Activated naive CD8-positive, alpha-beta T cell treated with anti-CD3 and anti-CD28 coated beads, Interleukin-2, amount 50 U/mL, for 16 hours (primary cell): ENCODE measurements around the gene BLVRA.
"Not testable (repeated sequence)": the region's sequence is repeated elsewhere in the genome, so short reads cannot be mapped to it uniquely, and the experiment has no call there.

ENCODE experiments used
- DNase-seq: peaks from one replicate; pipeline ENCODE4 v3.0.0-alpha.2; 2020; ENCODE audit warnings: low read depth, low spot score

BLVRA gene

DNA sequence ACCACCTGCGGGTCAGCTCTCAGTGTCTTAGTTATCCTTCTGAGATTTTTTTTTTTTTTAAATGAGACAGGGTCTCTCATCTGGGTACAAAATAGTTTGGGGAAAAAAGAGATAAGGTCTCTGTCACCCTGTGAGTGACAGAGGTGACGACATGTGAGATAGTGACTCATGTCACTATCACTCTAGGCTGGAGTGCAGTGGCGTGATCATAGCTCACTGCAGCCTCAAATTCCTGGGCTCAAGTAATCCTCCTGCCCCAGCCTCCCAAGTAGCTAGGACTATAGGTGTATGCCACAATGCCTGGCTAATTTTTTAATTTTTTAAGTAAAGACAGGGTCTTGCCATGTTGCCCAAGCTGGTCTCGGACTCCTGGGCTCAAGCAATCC is 10.4 kb downstream of the BLVRA start:
- DNase-seq, result no peak

DNA sequence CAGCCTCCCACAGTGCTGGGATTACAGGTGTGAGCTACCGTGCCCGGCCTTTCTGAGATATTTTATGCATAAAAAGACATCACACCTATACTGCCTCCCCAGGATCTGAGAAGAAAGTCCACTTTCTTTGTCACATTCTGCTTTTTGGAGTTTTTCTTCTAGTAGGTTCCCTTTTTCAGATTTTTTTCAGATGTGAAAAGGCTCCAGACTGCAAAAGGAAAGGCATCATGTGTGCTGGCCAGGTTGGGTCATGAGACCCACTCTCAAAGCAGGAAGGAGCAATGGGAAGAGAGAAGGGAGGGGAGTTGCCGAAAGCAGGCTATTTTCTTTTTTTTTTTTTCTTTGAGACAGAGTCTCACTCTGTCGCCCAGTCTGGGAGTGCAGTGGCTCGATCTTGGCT is 10.8 kb downstream of the BLVRA start:
- no peak for DNase-seq

DNA sequence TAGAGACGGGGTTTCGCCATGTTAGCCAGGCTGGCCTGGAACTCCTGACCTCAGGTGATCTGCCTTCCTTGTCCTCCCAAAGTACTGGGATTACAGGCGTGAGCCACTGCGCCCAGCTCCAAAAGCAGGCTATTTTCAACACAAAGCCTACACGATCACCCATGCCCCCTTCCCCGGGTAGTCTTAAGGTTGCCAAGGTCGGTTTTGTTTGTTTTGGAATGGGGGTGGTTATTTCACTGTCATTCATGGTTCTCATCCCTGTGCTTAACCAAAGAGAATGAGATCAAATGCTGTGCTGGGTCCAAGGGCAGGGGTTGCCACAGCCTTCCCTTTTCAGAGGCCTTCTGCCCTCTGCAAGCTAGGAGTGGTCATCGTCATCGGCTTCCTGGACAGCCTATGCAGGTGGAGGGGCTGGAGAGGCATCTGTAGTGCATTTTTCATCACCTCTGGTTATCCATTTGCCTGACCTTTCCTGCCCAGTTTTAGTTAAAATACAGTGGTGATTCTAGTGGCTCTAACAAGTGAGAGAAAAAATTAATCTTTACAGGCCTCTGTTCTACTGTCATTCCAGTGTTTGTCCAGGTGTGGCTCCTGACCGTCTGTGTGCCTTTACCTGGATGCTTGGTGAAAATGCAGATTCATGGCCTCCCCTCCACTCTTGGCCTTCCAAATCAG is 11.4 kb downstream of the BLVRA start:
- no peak for DNase-seq

DNA sequence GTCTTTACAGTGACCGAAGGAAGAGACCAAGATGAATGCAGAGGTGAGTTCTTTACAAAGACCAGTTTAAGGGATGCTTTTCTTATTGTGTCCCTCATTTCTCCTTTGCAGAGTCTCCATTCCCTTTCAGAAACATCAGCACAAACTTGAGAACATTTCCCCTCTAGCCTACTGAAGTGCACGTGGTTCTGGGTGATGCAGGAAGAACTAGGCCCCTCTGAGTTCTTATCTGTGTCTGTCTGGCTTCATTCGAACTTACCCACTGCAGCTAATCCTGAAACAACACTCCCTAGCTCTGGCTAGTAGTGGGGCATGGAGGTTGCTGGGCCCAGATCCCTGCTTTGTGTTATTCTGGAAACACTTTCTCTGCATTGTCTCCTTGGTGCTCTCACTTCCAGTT is 12.6 kb downstream of the BLVRA start:
- DNase-seq, result no peak

DNA sequence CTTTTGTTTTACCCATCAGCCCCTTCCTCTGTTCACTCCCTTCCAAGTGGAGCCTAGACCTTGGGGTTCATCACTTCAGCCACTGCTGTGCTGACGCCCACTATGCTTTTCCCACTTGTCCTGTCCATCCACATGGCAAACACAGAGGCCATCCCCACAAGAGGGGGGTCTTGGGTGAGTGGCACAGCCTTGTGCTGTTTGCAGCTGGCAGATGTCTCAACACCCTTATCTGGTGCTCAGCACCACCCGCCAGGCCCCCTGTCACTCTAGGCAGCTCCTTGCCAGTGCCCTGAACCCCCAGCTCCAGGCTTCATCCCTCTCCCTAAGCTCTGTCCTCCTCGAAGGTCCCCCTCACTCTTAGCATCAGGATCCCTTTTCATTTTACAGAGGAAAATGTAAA is 13.1 kb downstream of the BLVRA start:
- no peak for DNase-seq

DNA sequence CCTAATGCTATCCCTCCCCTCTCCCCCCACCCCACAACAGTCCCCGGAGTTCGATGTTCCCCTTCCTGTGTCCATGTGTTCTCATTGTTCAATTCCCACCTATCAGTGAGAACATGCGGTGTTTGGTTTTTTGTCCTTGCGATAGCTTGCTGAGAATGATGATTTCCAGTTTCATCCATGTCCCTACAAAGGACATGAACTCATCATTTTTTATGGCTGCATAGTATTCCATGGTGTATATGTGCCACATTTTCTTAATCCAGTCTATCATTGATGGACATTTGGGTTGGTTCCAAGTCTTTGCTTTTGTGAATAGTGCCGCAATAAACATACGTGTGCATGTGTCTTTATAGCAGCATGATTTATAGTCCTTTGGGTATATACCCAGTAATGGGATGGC is 14.8 kb downstream of the BLVRA start:
- DNase-seq, result not testable (repeated sequence)

DNA sequence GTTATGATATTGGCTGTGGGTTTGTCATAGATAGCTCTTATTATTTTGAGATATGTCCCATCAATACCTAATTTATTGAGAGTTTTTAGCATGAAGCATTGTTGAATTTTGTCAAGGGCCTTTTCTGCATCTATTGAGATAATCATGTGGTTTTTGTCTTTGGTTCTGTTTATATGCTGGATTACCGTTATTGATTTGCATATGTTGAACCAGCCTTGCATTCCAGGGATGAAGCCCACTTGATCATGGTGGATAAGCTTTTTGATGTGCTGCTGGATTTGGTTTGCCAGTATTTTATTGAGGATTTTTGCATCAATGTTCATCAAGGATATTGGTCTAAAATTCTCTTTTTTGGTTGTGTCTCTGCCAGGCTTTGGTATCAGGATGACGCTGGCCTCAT is 16.8 kb downstream of the BLVRA start:
- not testable (repeated sequence) for DNase-seq

DNA sequence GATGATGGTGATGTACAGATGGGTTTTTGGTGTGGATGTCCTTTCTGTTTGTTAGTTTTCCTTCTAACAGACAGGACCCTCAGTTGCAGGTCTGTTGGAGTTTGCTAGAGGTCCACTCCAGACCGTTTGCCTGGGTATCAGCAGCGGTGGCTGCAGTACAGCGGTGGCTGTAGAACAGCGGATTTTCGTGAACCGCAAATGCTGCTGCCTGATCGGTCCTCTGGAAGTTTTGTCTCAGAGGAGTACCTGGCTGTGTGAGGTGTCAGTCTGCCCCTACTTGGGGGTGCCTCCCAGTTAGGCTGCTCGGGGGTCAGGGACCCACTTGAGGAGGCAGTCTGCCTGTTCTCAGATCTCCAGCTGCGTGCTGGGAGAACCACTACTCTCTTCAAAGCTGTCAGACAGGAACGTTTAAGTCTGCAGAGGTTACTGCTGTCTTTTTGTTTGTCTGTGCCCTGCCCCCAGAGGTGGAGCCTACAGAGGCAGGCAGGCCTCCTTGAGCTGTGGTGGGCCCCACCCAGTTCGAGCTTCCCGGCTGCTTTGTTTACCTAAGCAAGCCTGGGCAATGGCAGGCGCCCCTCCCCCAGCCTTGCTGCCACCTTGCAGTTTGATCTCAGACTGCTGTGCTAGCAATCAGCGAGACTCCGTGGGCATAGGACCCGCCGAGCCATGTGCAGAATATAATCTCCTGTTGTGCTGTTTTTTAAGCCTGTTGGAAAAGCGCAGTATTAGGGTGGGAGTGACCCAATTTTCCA is 20.0 kb downstream of the BLVRA start:
- DNase-seq, result not testable (repeated sequence)

DNA sequence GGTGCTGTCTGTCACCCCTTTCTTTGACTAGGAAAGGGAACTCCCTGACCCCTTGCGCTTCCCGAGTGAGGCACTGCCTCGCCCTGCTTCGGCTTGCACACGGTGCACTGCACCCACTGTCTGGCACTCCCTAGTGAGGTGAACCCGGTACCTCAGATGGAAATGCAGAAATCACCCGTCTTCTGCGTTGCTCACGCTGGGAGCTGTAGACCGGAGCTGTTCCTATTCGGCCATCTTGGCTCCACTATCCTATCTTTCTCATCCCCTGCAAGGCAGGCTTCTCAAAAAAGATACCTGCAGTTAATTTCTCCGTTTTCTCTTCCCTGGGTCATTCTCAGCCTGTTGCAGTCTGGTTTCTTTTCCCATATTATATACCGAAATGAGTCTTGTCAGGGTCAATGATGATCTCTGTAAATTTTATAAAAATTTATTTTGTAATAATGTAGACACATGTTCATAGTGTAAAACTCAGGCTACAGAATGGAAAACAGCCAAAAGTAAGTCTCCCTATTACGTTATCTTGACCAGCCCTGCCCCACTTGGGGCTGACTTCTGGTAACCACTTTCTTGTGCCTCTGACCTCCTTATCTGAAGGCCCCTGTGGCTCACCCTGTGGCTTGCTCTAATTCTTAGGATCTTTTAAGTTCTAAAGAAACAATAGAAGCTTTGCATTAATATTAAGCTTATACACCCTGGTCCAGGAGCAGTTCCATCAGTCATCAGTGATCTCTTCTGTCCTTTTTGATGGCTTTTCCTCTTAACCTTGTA is 20.7 kb downstream of the BLVRA start:
- no peak for DNase-seq

DNA sequence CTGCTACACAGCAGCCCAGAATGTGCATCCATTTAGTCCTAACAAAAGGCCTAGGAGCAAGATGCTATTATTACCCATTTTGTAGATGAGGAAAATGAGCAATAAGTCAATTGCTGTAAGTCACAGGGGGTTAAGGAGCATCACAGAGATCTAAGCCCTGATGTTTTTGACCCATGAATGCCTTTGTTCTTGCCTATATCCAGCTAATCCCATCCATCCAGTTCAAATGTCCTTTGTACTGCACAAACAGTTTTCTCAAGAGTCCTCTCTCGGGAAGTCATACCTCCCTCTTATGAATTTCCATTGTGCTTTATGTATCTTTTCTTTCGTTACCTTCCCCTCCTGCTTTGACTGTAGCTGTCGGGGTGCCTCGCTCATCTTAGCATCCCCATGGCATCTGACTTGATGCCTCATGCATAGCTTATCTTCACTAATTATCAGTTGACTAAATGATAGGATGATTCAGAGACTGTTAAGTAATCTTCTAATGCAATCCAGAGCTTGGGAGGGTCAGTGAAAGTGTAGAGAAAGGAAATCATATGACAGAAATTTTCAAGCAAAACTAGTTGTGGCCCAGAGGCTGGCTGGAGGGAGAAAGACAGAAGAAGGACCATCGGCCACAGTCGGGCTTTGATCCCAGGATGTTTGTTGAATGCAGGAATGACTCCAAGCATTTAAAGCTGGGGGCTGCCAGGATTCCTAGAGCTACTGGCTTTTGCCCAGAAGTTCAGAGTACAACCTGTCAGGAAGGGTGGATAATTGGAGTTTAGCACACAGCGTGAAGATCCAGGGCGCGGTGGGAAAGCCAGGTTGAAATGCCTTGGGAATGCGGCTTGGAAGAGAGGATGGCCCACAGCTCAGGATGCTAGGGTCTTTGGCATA is 23.5 kb downstream of the BLVRA start:
- DNase-seq, result no peak

DNA sequence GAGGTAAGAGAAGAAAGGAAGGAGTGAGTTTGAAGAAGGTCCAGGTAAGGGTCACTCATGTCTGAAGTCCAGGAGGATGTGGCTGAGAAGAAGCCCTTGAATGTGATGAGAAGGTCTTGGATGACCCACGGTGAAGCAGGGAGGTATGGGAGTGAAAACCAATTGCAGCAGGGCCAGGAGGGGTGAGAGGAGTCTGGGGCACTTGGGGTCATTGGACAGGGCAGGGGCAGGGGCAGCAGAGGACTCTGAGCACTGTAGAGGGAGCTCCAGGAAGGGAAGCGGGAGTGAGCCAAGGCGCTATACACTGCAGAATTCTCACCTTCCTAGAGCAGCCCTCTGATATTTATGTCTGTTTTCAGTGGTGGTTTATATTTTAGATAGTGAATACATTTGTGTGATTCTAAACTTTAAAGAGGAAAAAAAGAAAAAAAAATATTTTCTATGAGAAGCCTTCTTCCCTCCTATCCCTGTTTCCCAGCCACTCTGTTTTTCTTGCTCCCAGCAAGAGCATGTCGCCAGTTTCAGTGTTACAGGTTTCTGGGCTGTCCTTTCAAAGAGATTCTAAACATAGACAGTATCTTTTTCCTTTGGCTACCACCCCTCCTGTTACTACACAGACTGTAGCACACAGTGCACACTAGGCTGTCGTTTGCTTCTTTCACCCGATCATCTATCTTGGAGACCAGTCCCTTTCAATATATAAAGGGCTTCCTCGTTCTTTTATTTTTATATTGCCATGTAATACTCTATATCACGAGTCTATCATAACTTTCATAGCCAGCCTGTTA is 24.5 kb downstream of the BLVRA start:
- no peak for DNase-seq

DNA sequence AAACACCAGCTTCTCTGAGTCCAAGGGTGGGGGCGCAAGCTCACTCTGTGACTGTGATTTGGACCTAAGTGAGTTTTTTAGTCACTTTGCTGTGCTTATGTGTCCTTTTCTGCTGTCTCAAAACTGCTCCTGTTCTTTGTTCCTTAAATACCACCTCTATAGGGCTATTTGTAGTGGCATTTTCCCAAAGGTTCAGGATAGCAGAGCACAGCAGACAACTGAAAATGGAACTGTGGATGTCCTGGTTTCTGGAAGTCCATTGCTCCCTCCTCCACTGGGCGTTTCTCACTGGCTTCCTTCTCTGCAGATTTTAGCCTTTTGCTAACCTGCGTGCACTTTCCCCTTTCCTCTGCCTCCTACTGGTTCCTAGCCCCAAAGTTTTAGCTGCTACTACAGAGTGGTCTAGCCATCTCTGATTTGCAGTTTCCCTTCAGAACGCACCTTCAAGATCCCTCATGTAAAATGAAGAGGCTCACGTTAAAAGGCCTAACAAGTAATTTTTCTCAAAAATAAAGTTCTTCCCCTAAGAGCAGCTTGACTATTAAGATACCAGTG is 25.6 kb downstream of the BLVRA start:
- DNase-seq, result no peak

DNA sequence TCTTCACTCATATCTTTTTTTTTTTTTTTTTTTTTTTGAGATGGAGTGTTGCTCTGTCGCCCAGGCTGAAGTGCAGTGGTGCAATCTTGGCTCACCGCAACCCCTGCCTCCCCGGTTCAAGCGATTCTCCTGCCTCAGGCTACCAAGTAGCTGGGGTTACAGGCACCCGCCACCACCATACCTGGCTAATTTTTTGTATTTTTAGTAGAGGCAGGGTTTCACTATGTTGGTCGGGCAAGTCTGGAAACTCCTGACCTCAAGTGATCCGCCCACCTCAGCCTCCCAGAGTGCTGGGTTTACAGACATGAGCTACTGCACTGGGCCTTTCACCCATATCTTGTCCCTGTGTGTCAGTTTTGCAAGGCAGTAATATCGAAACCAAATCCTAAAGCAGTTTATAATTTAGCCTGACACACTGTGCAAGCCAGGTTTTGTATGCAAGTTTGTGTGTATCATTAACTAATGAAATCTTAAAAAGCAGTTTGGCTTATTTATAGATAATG is 26.2 kb downstream of the BLVRA start:
- DNase-seq, result not testable (repeated sequence)

DNA sequence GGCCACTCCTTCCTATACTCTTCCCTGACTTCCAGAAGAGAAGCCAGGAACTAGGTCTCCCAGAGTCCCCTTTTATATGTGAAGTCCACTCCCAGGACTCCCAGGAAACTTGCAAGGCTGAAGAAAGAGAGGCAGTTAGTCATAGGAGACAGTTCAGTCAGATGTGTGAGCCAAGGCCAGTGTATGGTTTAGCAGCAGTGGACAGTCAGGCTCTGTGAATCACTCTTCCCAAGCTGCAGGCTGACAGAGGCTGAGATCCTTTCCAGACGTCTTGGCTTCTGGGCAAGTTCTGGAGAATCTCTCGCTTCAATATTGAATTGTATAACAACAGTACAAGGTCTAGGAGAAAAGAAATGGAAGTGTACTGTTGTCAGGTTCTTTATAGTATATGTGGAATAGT is 26.9 kb downstream of the BLVRA start:
- no peak for DNase-seq

DNA sequence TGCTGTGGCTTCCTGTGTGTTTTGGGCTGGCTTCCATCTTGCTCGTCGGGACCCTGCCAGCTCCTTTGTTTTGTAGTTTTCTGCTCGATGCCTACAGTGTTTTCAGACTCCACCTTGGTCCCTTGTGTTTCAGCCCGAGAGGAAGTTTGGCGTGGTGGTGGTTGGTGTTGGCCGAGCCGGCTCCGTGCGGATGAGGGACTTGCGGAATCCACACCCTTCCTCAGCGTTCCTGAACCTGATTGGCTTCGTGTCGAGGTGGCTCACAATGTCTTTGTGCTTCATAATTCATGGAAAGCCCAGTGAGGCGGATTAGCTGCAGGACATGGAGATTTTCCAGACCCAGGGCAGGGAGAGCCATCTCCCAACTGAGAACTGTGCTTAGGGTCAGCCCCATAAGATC is 29.3 kb downstream of the BLVRA start:
- DNase-seq, result no peak

DNA sequence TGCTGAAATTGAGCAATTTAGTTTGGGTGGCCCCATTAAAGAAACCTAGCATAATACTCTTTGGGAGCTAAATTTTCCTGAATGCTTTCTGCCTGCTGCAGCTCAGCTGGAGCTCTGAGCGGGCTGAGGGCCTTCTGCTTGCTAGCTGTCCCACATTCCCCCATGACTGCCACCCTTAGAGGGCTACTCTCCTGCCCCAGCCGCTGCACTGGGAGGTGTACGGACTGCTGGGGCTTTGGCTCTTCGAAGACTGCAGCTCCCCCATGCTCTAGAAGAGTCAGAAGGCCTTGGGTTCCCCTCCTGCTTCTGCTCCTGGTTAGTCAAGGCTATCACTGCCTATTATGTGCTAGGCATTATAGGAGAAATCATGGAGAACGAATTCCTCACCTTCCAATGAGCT is 31.5 kb downstream of the BLVRA start:
- no peak for DNase-seq

DNA sequence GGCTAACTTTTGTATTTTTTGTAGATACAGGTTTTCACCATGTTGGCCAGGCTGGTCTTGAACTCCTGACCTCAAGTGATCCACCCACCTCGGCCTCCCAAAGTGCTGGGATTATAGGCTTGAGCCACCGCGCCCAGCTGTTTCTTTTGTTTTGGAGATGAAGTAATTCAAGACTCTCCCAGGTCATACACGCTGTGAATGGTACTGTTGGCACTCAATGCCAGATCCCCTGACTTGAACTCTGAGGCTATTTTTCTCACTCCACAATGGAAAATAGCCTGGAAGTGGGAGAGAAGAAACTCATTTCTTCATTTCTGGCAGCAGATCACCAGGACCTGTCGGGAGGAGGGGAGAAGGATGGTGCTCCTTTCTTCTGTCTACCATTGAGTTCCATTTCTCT is 32.4 kb downstream of the BLVRA start:
- DNase-seq, result no peak

DNA sequence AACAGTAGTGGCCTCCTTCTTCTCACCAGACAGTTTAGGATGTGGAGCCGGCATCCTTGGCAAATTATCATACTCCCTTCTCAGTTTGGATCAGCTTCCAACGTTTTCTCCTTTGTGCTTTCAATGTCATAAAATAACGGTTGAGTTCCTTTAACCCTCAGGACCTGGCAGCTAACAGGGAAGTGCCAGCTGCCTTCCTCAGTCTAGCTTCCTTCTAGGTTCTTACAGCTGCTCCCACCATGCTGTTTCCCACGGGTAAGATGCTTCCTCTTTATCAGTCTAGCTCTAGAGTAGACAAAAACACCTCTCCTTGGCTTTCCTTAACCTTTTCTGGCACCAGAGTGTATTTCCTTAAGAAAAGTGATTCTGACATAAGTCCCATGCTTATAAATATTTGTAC is 33.2 kb downstream of the BLVRA start:
- no peak for DNase-seq

DNA sequence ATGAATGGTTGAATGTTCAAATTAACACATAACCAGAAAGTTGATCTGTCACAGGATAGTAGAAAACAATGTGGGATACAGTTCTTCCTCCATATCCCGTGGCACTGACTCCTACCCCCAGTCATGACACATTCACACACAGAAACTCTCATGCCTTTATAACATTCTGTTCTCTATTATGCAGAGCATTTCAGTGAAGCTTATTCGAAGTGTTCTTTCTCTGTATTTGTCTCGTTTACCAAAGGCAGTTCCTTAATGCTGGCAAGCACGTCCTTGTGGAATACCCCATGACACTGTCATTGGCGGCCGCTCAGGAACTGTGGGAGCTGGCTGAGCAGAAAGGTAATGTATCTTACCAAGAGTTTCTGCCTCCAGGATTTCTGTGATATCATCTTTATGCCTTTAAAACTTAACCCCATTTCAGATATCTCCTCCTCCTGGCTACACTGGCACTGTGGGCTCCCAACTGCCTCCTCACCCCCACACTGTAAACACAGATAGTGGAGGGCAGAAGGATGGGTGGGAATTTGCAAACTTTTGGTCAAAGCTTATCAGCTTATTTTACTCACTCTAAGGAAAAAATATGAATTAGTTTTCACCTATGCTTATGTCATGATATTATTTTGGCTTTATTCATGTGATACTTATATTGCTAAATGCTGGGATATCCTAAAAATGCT is 34.1 kb downstream of the BLVRA start:
- DNase-seq, result no peak

DNA sequence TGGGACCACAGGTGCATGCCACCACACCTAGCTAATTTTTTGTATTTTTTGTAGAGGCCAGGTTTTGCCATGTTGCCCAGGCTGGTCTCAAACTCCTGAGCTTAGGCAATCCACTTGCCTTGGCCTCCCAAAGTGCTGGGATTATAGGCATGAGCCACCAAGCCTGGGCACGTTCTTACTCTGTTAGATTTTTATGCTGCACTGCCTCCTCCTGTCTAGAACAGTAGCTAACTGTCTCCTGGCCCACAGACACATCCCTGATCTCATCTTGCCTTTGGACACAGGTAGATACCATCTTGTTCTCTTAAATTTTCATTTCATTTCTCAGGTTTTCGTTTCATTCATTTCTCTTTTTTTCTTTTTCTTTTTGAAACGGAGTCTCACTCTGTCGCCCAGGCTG is 41.1 kb downstream of the BLVRA start:
- no peak for DNase-seq
